Hindlimb muscle (tissue), 1 donor: ENCODE results near the gene CCT7. TPM values are rescaled to one million over a fixed set of nuclear protein-coding genes. Genes with fewer than 3 reads are reported as not detected.
"Not testable (repeated sequence)": the region's sequence is repeated elsewhere in the genome, so short reads cannot be mapped to it uniquely, and the experiment has no call there.

ENCODE experiments used
- DNase-seq: peaks from one replicate; pipeline ENCODE4 v3.0.0-alpha.2; 2013
- polyA plus RNA-seq: library from polyadenylated mRNA; unstranded; fragments of 120-200 nt; gene quantifications from one replicate; pipeline ENCODE4 v1.2.1, GENCODE V29; 2013; ENCODE audit not compliant: insufficient read length

Gene CCT7
- polyA plus RNA-seq, 1 donor = 174 TPM

DNA sequence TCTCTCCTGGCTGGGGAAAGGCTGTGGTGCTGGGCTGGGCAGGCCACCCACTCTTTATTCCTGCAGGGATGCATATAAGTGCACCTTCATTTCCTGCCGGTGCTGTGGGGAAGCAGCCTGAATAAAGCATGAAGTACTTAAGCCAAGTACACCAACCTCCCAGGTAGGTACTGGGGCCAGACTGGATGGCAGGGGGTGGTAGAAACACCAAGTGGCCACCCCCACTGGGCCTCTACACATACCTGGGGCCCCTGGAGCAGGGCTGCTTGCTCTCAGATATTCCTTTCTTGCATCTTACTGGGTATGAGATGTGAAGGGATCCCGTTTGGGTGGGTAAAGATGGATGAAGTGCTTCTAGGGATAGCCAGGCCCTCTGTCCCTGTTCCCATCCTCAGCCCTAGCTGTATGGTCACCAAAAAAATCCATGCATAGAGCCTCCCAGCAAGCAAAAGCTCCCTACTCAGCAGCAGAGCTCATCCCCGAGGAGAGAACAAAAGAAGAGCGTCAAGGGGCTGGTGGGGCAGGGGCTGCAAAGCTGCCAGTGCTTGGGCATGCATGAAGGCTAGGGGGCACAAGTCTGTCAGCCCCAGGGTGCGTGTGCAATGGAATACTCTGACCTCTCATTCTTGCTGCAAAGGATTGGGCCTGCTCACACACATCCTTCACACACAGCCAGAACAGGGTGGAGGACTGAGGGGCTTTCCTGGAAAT is 22.0 kb downstream of the CCT7 start:
- no peak for DNase-seq

- no peak for DNase-seq
Measured at GRCh38 chr2:73256618-73256922, 22.5 kb downstream of the CCT7 start.

DNA sequence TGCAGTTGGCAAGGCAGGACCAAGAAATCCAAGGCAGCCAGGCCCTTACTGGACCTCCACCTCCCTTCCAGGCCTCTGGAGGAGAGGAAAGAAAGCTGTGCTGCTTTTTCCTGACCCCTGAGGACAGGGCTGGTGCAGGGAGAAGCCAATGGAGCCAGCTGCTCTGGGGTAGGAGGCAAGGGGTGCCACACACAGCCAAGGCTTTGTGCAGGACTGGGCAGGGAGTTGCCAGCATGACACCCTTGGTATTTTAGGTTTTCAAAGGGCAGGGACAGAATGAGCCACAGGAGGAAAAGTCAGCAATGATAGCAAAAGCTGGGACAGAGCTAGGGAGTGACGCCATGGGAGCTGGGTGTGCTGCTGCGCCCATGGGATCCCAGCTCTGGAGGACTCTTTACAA is 22.9 kb downstream of the CCT7 start:
- no peak for DNase-seq

- DNase-seq = no peak
Measured at GRCh38 chr2:73257425-73258125, 23.5 kb downstream of the CCT7 start.

GRCh38 chr2:73258186-73258912 is 24.2 kb downstream of the CCT7 start:
- DNase-seq = no peak

DNA sequence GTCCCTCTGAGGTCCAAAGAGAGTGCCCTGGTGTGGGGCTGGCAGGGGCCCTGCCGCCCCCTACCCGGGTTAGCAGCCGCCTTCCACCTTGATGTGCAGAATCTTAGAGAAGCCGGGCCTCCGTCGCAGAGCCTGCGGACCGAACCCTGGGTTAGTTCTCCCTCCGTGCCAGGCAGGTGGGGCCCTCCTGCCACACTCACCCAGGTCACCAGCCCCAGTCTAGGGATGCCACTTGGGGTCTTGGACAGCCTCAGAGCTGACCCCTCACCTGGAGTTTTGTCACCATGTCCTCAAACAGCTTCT is 24.8 kb downstream of the CCT7 start:
- DNase-seq = no peak

GRCh38 chr2:73259276-73259675 is 25.2 kb downstream of the CCT7 start:
- no peak for DNase-seq

- no peak for DNase-seq
Measured at GRCh38 chr2:73259704-73260337, 25.7 kb downstream of the CCT7 start.

GRCh38 chr2:73260338-73260984 is 26.4 kb downstream of the CCT7 start:
- no peak for DNase-seq

- no peak for DNase-seq
Measured at GRCh38 chr2:73262108-73262651, 28.1 kb downstream of the CCT7 start.

DNA sequence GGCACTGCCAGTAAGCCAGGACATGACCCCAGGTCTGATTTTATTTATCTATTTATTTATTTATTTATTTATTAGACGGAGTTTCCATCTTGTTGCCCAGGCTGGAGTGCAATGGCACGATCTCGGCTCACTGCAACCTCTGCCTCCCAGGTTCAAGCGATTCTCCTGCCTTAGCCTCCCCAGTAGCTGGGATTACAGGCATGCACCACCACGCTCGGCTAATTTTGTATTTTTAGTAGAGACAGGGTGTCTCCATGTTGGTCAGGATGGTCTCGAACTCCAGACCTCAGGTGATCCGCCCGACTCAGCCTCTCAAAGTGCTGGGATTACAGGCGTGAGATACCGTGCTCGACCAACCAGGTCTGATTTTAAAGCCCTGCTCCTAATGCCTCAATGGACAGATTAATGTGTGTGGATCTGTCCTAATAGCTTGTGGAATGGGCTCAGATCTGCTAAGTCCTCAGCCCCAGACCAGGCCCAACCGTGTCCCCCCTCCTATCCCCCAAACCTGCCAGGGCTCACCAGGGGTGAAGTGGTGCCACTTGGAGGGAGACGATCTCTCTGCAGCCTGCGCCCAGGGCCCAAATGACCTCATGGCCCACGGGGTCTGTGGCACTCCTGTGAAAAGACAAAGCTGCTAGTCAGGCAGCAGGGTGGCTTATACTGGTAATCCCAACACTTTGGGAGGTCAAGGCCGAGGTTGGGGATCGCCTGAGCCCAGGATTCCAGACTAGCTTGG is 28.8 kb downstream of the CCT7 start:
- not testable (repeated sequence) for DNase-seq

DNA sequence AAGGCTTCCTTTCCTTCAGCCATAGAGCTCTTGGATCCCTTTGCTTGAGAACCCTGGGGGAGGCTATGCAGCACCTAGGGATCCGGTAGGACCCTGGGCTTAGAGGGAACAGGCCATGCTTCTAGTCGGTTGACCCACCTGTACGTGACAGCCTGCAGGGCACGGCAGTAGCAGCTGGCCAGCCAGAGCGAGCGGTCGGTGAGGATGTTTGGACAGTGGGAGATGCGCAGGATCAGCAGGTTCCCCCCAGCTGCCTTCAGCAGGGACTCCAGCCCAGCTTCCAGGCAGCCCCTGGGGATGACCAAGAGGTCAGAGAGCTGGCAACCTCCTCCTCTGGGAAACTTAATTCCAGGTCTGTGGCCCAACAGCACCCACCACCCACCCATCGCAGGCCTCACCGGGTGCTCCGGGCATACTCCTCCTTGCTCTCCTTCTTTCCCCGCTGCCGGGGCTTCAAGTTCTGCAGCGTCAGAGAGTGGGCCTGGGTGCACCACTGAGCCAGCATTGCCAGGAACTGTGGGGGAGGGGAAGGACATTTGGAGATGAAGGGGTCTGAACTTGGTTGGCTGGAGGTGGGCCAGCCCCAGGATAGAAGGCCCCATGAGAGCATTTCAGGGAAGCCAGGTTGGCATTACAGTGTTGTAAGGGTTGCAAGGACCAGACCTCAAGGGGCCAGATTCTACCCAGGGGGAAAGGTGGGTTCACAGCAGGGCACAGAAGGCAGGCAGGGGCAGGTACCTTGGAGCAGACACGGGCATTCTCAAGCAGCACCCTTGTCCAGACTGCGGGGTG is 29.6 kb downstream of the CCT7 start:
- DNase-seq = no peak

DNA sequence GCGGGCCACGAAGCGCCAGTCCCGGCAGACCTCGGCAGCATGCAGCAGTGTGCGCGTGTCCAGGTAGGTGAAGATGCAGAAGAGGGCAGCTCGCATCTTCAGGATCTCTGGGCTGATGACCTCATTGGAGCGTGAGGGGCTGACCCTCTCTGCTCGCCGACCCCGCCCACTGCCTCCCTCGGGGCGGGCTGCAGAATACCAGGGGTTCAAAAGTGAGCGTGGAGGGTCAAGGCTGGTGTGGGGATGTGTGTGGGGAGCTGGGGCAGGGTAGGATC is 30.2 kb downstream of the CCT7 start:
- no peak for DNase-seq

DNA sequence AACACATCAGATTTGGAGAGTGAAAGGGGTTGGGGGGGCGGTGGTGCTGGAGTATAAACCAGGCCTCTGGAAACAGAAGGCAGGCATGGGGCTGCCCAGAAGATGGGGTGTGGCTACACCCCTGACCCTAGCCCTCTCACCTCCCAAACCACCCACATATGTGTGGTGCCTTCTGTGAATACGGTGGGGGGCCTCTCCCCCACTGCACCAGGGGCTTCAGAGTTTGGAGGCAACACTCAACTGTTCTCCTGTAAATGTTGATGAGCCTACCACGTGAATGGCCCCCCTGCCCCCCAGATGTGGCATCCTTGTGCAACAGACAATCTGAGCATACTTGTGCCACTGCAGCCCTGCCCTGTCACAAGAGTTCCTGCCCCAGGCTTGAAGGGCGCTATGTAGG is 30.7 kb downstream of the CCT7 start:
- no peak for DNase-seq

GRCh38 chr2:73265298-73266060 is 31.4 kb downstream of the CCT7 start:
- DNase-seq = no peak

GRCh38 chr2:73266061-73266901 is 32.2 kb downstream of the CCT7 start:
- no peak for DNase-seq

DNA sequence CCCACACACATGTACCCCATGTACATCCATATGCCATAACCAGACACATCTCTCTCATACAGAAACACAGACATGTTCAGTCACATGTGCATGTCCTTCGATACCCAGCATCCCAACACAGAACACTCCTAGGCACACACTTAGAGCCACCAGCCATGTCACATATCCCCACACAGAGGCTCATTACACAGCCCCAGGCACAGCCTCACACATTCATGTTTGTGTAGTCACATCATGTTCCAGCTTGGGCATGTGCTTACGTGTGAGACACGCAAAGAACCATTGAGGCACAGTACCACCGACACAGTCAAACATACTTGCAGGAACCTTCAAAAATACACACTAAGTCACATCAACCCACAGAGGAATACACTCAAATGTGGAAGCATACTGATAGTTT is 32.9 kb downstream of the CCT7 start:
- no peak for DNase-seq

GRCh38 chr2:73268366-73268829 is 34.3 kb downstream of the CCT7 start:
- no peak for DNase-seq

DNA sequence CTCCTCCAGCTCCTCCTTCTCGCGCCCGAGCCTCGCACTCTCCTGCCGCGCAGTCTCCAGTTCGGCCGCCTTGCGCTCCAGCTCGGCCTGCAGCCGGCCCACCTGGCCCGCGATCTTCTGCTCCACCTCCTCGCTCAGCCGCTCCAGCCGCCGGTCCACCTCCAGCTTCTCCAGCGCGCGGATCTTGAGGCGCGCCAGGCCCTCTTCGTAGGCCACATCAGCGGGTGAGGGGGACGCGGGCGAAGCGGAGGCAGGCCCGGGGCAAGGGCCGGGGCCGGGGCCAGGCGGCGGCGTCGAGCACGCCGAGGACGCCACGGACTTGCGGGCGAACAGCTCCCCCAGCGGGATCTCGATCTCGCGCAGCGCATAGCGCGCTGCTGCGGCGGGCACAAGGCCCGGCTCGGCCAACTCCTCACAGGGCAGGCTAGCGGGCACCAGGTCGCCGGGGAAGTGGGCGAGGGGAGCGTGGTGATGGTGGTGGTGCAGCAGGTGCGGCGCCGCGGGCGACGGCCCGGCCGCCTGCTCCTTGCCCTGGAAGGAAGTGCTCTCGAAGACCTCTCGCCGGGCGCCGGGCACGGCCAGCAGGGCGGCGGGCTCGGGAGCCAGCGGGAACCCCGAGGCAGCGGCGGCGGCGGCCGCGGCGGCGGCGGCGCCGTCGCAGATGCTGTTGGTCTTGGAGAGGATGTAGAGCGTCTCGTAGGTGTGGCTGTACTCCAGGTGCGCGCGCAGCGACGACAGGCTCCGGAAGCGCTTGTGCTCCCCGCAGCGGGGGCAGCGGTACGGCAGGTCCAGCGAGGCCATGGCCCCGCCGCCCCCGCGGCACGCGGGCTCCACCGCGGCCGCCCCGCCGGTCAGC is 35.0 kb downstream of the CCT7 start:
- no peak for DNase-seq
